ENCODE data around the gene LZTR1.
A peak's percentile ranks its signal among the peaks of the same experiment; 100 is the strongest.

LZTR1 gene

GRCh38 chr22:20978419-20978818 is 3.7 kb upstream of the LZTR1 start:
- no peaks in the 10 kb centered on the region for H3K27me3 ChIP-seq (ENCODE audit: insufficient read depth, low read length)
- no peak overlapping the region for H2BK120ac ChIP-seq (ENCODE audit: insufficient read depth, low read length, poor library complexity)
- no peak overlapping the region for H2BK5ac ChIP-seq (ENCODE audit: low read depth, low read length, poor library complexity)
- no peak overlapping the region for H2AFZ ChIP-seq (ENCODE audit: insufficient read depth, low read length, poor library complexity)
- DNase-seq, result no peak
- H3K79me1 ChIP-seq (ENCODE audit: low read length), result peaks cover 8% of the 10 kb centered on the region
- peaks cover 0 to 1% of the 10 kb centered on the region in 2 experiments for H3K36me3 ChIP-seq (ENCODE audit: control insufficient read depth in 1 of 2, insufficient read depth in 2 of 2, low read length in 2 of 2)
- H3K9ac ChIP-seq (ENCODE audit: low read length), result no peak overlapping the region
- H3K4me2 ChIP-seq (ENCODE audit: low read length), result no peak overlapping the region
- H2BK12ac ChIP-seq (ENCODE audit: low read length), result no peak overlapping the region
- no peak overlapping the region for H2AK5ac ChIP-seq (ENCODE audit: low read length)
- H3K4me1 ChIP-seq (ENCODE audit: control insufficient read depth in 1 of 2, insufficient read depth in 2 of 2, low read length in 2 of 2), result peaks cover 5 to 18% of the 10 kb centered on the region in 2 experiments
- no CpG with 5 or more reads among the region's 2 CpGs for WGBS (ENCODE audit: extremely low coverage, insufficient coverage, insufficient read length)
- no peak overlapping the region for H3K18ac ChIP-seq (ENCODE audit: low read length)
- H3K79me2 ChIP-seq (ENCODE audit: control insufficient read depth, insufficient read depth, low read length, poor library complexity), result peaks cover 8% of the 10 kb centered on the region
- H3K23ac ChIP-seq (ENCODE audit: low read length), result no peak overlapping the region
- no peak overlapping the region for H3K14ac ChIP-seq (ENCODE audit: low read length)
- peaks cover 18% of the 10 kb centered on the region for H3K9me3 ChIP-seq (ENCODE audit: insufficient read depth, low read depth, low read length)
- no peak overlapping the region for H3K4ac ChIP-seq (ENCODE audit: low read depth, low read length)
- no peak overlapping the region for H3K27ac ChIP-seq (ENCODE audit: low read depth, low read length)
- no peak overlapping the region for H4K8ac ChIP-seq (ENCODE audit: low read depth, low read length)
- H4K91ac ChIP-seq (ENCODE audit: low read depth, low read length), result no peak overlapping the region
- H4K12ac ChIP-seq (ENCODE audit: low read depth, low read length), result no peak overlapping the region
- no peak overlapping the region for H3K4me3 ChIP-seq (ENCODE audit: low read depth, low read length)

GRCh38 chr22:20979243-20979809 is 2.8 kb upstream of the LZTR1 start:
- H2AK5ac ChIP-seq (ENCODE audit: low read length), result no peak overlapping the region
- peaks cover 16% of the 10 kb centered on the region for H3K9me3 ChIP-seq (ENCODE audit: insufficient read depth, low read depth, low read length)
- no CpG with 5 or more reads among the region's 39 CpGs for WGBS (ENCODE audit: extremely low coverage, insufficient coverage, insufficient read length)
- peaks cover 5 to 7% of the 10 kb centered on the region in 2 experiments for H3K36me3 ChIP-seq (ENCODE audit: control insufficient read depth in 1 of 2, insufficient read depth in 2 of 2, low read length in 2 of 2)
- H3K27me3 ChIP-seq (ENCODE audit: insufficient read depth, low read length), result no peaks in the 10 kb centered on the region
- peak overlapping the region; percentile 0 for H3K4me3 ChIP-seq (ENCODE audit: low read depth, low read length)
- H3K9ac ChIP-seq (ENCODE audit: low read length), result no peak overlapping the region
- H3K4me1 ChIP-seq (ENCODE audit: control insufficient read depth in 1 of 2, insufficient read depth in 2 of 2, low read length in 2 of 2), result peaks cover 5 to 18% of the 10 kb centered on the region in 2 experiments
- no peak overlapping the region for H4K12ac ChIP-seq (ENCODE audit: low read depth, low read length)
- peak overlapping the region; percentile 38 for H3K4me2 ChIP-seq (ENCODE audit: low read length)
- no peak overlapping the region for H4K91ac ChIP-seq (ENCODE audit: low read depth, low read length)
- no peak overlapping the region for H3K23ac ChIP-seq (ENCODE audit: low read length)
- H3K18ac ChIP-seq (ENCODE audit: low read length), result no peak overlapping the region
- no peak overlapping the region for H2BK120ac ChIP-seq (ENCODE audit: insufficient read depth, low read length, poor library complexity)
- H3K79me2 ChIP-seq (ENCODE audit: control insufficient read depth, insufficient read depth, low read length, poor library complexity), result peaks cover 8% of the 10 kb centered on the region
- no peak overlapping the region for H2BK12ac ChIP-seq (ENCODE audit: low read length)
- no peak overlapping the region for H3K4ac ChIP-seq (ENCODE audit: low read depth, low read length)
- H3K27ac ChIP-seq (ENCODE audit: low read depth, low read length), result no peak overlapping the region
- peaks cover 8% of the 10 kb centered on the region for H3K79me1 ChIP-seq (ENCODE audit: low read length)
- H4K8ac ChIP-seq (ENCODE audit: low read depth, low read length), result peak overlapping the region; percentile 8
- peak; percentile 83 to 84 for DNase-seq
- no peak overlapping the region for H2AFZ ChIP-seq (ENCODE audit: insufficient read depth, low read length, poor library complexity)
- no peak overlapping the region for H3K14ac ChIP-seq (ENCODE audit: low read length)
- H2BK5ac ChIP-seq (ENCODE audit: low read depth, low read length, poor library complexity), result no peak overlapping the region

- H3K23ac ChIP-seq (ENCODE audit: low read length), result no peak overlapping the region
- no peak overlapping the region for H3K14ac ChIP-seq (ENCODE audit: low read length)
- DNase-seq, result no peak
- H3K4me1 ChIP-seq (ENCODE audit: control insufficient read depth in 1 of 2, insufficient read depth in 2 of 2, low read length in 2 of 2), result peaks cover 5 to 18% of the 10 kb centered on the region in 2 experiments
- peaks cover 8 to 10% of the 10 kb centered on the region in 2 experiments for H3K36me3 ChIP-seq (ENCODE audit: control insufficient read depth in 1 of 2, insufficient read depth in 2 of 2, low read length in 2 of 2)
- H3K9ac ChIP-seq (ENCODE audit: low read length), result no peak overlapping the region
- no peak overlapping the region for H4K91ac ChIP-seq (ENCODE audit: low read depth, low read length)
- no peak overlapping the region for H2BK5ac ChIP-seq (ENCODE audit: low read depth, low read length, poor library complexity)
- H3K79me2 ChIP-seq (ENCODE audit: control insufficient read depth, insufficient read depth, low read length, poor library complexity), result peaks cover 8% of the 10 kb centered on the region
- H2AFZ ChIP-seq (ENCODE audit: insufficient read depth, low read length, poor library complexity), result no peak overlapping the region
- no peak overlapping the region for H4K8ac ChIP-seq (ENCODE audit: low read depth, low read length)
- no CpG with 5 or more reads among the region's 13 CpGs for WGBS (ENCODE audit: extremely low coverage, insufficient coverage, insufficient read length)
- H3K27ac ChIP-seq (ENCODE audit: low read depth, low read length), result no peak overlapping the region
- H3K27me3 ChIP-seq (ENCODE audit: insufficient read depth, low read length), result no peaks in the 10 kb centered on the region
- peaks cover 13% of the 10 kb centered on the region for H3K9me3 ChIP-seq (ENCODE audit: insufficient read depth, low read depth, low read length)
- H2AK5ac ChIP-seq (ENCODE audit: low read length), result no peak overlapping the region
- H3K4me3 ChIP-seq (ENCODE audit: low read depth, low read length), result no peak overlapping the region
- H3K4ac ChIP-seq (ENCODE audit: low read depth, low read length), result no peak overlapping the region
- H3K4me2 ChIP-seq (ENCODE audit: low read length), result peak overlapping the region; percentile 38
- no peak overlapping the region for H2BK12ac ChIP-seq (ENCODE audit: low read length)
- no peak overlapping the region for H2BK120ac ChIP-seq (ENCODE audit: insufficient read depth, low read length, poor library complexity)
- H4K12ac ChIP-seq (ENCODE audit: low read depth, low read length), result no peak overlapping the region
- H3K18ac ChIP-seq (ENCODE audit: low read length), result no peak overlapping the region
- peaks cover 8% of the 10 kb centered on the region for H3K79me1 ChIP-seq (ENCODE audit: low read length)
These were observed 2.1 kb upstream of the LZTR1 start for GRCh38 chr22:20979940-20980453.

- Histone ChIP-seq H3K4me2 (ENCODE audit: low read length) (no peak overlapping the region), H3K4ac (ENCODE audit: low read depth, low read length) (no peak overlapping the region), H4K12ac (ENCODE audit: low read depth, low read length) (no peak overlapping the region), H3K14ac (ENCODE audit: low read length) (no peak overlapping the region), H3K23ac (ENCODE audit: low read length) (no peak overlapping the region), H3K79me1 (ENCODE audit: low read length) (peaks cover 8% of the 10 kb centered on the region), H3K4me1 (ENCODE audit: control insufficient read depth in 1 of 2, insufficient read depth in 2 of 2, low read length in 2 of 2) (peaks cover 5 to 18% of the 10 kb centered on the region in 2 experiments), H2AFZ (ENCODE audit: insufficient read depth, low read length, poor library complexity) (no peak overlapping the region), H3K79me2 (ENCODE audit: control insufficient read depth, insufficient read depth, low read length, poor library complexity) (peaks cover 8% of the 10 kb centered on the region), H3K27ac (ENCODE audit: low read depth, low read length) (no peak overlapping the region), H3K27me3 (ENCODE audit: insufficient read depth, low read length) (no peaks in the 10 kb centered on the region), H2AK5ac (ENCODE audit: low read length) (no peak overlapping the region), H3K9ac (ENCODE audit: low read length) (no peak overlapping the region), H3K36me3 (ENCODE audit: control insufficient read depth in 1 of 2, insufficient read depth in 2 of 2, low read length in 2 of 2) (peaks cover 11 to 13% of the 10 kb centered on the region in 2 experiments), H3K4me3 (ENCODE audit: low read depth, low read length) (no peak overlapping the region), H2BK5ac (ENCODE audit: low read depth, low read length, poor library complexity) (no peak overlapping the region), H4K8ac (ENCODE audit: low read depth, low read length) (no peak overlapping the region), H4K91ac (ENCODE audit: low read depth, low read length) (no peak overlapping the region), H2BK120ac (ENCODE audit: insufficient read depth, low read length, poor library complexity) (no peak overlapping the region), H3K9me3 (ENCODE audit: insufficient read depth, low read depth, low read length) (peaks cover 13% of the 10 kb centered on the region), H2BK12ac (ENCODE audit: low read length) (no peak overlapping the region), H3K18ac (ENCODE audit: low read length) (no peak overlapping the region)
- no CpG with 5 or more reads among the region's 4 CpGs for WGBS (ENCODE audit: extremely low coverage, insufficient coverage, insufficient read length)
- no peak for DNase-seq
These were observed 1.6 kb upstream of the LZTR1 start for GRCh38 chr22:20980523-20980922.
